Naive B cell (primary cell): ENCODE results near the gene CGB1. TPM values are rescaled to one million over a fixed set of nuclear protein-coding genes. Genes with fewer than 3 reads are reported as not detected.

Experiments
- ATAC-seq, 2 donors: fragments of 150-1000 bp; cut with Tn5 transposase; 2 replicates each; pipeline ENCODE4 v1.10.0; 2021; ENCODE audit warnings: low read depth in 2 of 2, mild to moderate bottlenecking in 2 of 2, moderate library complexity in 2 of 2
- DNase-seq: peaks from one replicate; pipeline ENCODE4 v3.0.0; 2022
- H3K27ac Mint-ChIP-seq, 6 donors: one replicate each; pipeline ENCODE4 v1.8.0; 2020 to 2022; ENCODE audit warnings: mild to moderate bottlenecking in 6 of 6, mixed read lengths in 6 of 6, moderate library complexity in 5 of 6, inconsistent platforms in 2 of 6
- H3K27me3 Mint-ChIP-seq, 3 donors: one replicate each; pipeline ENCODE4 v1.8.0; 2021 to 2022; ENCODE audit warnings: mixed read lengths in 3 of 3, mild to moderate bottlenecking in 1 of 3
- H3K36me3 Mint-ChIP-seq, 2 donors: one replicate each; pipeline ENCODE4 v1.8.0; 2020 to 2022; ENCODE audit warnings: mixed read lengths in 2 of 2, inconsistent platforms in 1 of 2, mild to moderate bottlenecking in 1 of 2
- H3K4me1 Mint-ChIP-seq, 3 donors: one replicate each; pipeline ENCODE4 v1.8.0; 2020 to 2022; ENCODE audit warnings: mixed read lengths in 3 of 3, inconsistent platforms in 1 of 3, mild to moderate bottlenecking in 1 of 3, moderate library complexity in 1 of 3
- H3K4me3 Mint-ChIP-seq, 8 donors: one replicate each; pipeline ENCODE4 v1.8.0; 2020 to 2022; ENCODE audit warnings: mild to moderate bottlenecking in 8 of 8, mixed read lengths in 8 of 8, moderate library complexity in 8 of 8, inconsistent platforms in 2 of 8
- H3K9me3 Mint-ChIP-seq, 7 donors: one replicate each; pipeline ENCODE4 v1.8.0; 2020 to 2022; ENCODE audit warnings: mixed read lengths in 7 of 7, mild to moderate bottlenecking in 5 of 7, inconsistent platforms in 2 of 7, moderate library complexity in 1 of 7
- polyA plus RNA-seq, 6 donors: library from polyadenylated mRNA; unstranded; fragments of 300-500 nt; fragmentation: Illumina TruSeq; gene quantifications; one replicate each; pipeline ENCODE4 v1.2.3, GENCODE V29; 2021; ENCODE audit warnings: low read depth in 6 of 6

The CGB1 gene
- polyA plus RNA-seq, 6 donors from 2014 or later: not detected

DNA sequence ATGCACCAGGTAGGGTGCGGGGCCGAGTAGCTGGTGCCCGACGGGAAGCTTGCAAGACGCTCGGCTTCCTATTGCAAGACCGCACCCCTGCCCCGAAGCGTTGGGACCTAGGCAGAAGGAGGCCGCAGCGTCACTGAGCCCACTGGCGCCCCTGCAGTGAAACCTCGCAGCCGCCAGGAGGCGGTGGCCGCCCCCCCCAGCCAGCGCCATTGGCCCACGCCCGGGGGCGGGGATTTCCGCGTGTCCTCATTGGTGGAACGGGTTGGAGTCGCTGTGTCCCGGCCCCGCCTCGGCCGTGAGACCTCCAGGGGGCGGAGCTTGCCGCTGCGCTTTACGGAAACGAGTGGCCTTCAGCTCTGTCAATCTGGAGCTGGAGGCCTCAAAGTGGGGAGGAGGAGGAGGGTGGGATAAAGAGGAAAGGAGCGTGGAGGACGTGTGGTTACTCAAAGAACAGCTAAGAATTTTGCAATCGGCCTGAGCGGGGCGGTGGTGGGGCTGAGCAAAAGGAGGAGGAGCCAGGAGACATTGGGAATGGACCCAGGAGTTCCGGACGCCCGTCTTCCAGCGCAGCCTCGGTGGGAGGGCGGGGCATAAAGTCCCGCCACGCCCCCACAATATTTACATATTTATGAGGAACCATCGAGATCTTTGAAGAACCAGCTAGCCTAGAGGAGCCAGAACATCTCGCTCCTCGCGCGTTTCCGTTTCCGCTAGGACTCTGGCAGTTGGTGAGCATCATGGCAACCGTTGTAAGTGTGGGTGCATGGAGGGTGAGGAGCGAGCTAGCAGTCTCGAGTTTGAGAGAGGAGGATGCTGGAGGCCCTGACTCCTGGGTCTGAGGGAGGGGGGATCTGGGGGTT is 43.3 kb downstream of the CGB1 start, which contains the start of the genes GYS1 and RUVBL2:
Gene GYS1 (minus strand): TSS at position 135 of the 860 bp plus-strand sequence. CDS start 197 bp downstream, outside the sequence.
Gene RUVBL2 (plus strand): TSS at position 713 of the 860 bp plus-strand sequence. CDS start 25 bp downstream, at position 738.
- Mint-ChIP-seq H3K4me1 (peaks cover 39 to 49% (median 46%) of the 10 kb centered on the region in 3 donors), H3K27ac (peak within 1 kb of the TSS; percentile 93 to 99 (median 98)), H3K36me3 (peaks cover 6 to 9% of the 10 kb centered on the region in 2 donors), H3K4me3 (peak within 1 kb of the TSS; percentile 89 to 100 (median 96)), H3K27me3 (no peaks in the 10 kb centered on the region), H3K9me3 (peaks cover 0 to 2% (median 0%) of the 10 kb centered on the region in 7 donors)
- peak; percentile 89 to 90 for ATAC-seq
- peak; percentile 99 for DNase-seq

DNA sequence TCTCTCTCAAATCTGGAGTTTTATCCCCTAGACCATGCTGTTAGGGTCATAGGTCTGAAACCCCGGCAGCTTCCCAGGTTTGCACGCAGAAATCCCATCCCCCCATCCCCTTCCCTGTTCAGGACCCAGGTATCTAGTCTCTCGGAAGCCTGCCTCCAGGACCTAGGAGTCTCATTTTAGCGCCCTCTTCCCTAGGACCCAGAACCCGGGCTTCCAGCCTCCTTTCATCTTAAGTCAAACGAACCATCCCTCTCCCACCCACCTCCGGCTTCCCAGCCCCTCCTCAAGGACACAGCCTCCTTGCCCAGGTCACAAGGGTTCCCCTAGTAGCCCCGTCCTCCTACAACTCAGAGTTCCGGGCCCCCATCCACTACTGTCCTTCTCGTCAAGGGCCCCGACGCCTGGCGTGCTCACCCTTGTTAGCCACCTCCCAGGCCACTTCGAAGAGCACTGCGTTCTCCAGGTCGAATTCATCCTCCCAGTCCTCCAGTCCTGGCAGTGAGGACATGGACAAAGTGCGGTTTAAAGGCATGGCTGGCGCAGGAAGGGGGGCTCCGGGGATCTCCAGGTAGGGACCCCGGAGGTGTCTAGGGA is 44.0 kb downstream of the CGB1 start:
- Mint-ChIP-seq H3K9me3 (peaks cover 0 to 2% (median 0%) of the 10 kb centered on the region in 7 donors), H3K27me3 (no peaks in the 10 kb centered on the region)

DNA sequence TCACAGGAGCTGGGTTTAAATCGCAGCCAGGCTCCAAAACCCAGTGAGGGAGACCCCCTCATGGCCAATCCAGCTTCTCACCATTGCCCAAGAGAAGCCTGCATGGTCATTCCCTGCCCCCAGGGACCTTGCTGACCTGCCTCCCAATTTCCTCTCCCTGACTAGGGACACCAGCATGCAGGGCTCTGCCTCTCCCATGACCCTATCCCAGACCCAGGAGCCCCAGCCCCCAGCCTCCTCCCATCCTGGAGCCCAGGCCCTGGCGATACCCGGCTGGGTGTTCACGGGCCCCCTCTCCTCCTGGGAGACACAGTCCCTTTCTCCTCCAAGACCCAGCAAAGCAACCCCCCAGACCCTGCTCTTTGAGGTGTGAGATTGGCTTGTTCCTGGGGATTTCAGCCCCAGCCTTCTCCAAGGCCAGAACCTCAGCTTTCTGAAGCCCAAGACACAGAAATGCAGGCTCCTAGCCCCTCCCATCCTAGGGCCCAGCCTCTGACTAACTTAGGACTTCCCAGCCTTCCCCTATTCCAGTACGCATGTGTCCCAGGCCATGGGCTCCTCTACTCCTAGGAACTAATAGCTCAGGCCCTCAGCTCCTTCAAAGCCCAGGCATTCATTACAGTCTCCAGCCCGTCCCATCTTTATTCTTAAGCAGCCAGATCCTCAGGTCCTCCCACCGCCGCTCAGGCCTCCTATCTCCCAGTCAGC is 44.7 kb downstream of the CGB1 start:
- Mint-ChIP-seq H3K36me3 (peaks cover 9 to 17% of the 10 kb centered on the region in 2 donors), H3K27ac (peak overlapping the region in 4 of 6 donors; percentile 20 to 97 (median 89))

More for the DNA sequence above, 44.0 kb downstream of the CGB1 start:
- Mint-ChIP-seq H3K36me3 (peaks cover 9 to 17% of the 10 kb centered on the region in 2 donors), H3K4me1 (peaks cover 34 to 48% (median 41%) of the 10 kb centered on the region in 3 donors), H3K27ac (peak overlapping the region; percentile 33 to 99 (median 89)), H3K4me3 (peak overlapping the region; percentile 89 to 100 (median 96))
- no peak for DNase-seq
- ATAC-seq: no peak

DNA sequence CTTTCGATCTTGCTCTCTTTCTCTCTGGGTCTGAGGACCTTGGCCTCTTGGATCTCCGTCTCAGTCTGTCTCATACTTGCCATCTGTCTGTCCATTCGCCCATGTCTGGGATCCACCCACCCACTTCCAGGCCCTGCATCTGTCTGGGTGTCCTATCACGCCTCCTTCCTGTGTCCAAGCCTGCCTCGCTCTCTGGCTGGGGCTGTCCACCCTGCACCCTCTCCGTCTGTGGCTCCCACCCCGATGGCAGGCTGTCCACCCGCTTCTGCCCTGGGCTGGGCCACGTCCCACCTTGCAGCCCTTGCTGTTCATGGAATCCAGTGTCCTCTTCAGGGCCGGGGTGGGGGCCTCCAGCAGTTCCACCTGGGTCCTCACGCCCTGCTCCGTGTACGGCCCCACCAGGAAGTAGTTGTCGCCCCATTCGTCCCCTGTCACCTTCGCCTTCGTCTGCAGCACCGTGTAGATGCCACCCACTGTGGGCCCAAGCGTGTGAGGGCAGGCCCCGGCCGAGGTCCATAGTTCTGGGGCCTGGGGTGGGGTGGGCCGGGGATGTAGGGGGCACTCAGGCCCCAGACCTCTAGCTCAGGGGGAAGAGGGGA is 45.6 kb downstream of the CGB1 start:
- peaks cover 32 to 48% (median 37%) of the 10 kb centered on the region in 3 donors for H3K4me1 Mint-ChIP-seq
- peak overlapping the region in 3 of 6 donors; percentile 15 to 57 (median 42) for H3K27ac Mint-ChIP-seq
- no peaks in the 10 kb centered on the region for H3K27me3 Mint-ChIP-seq
- ATAC-seq: no peak
- H3K9me3 Mint-ChIP-seq: peaks cover 0 to 2% (median 0%) of the 10 kb centered on the region in 7 donors
- H3K36me3 Mint-ChIP-seq: peaks cover 9 to 17% of the 10 kb centered on the region in 2 donors
- no peak for DNase-seq
- H3K4me3 Mint-ChIP-seq: peak overlapping the region in 2 of 8 donors; percentile 24 to 28

More for the DNA sequence above, 44.7 kb downstream of the CGB1 start:
- no peaks in the 10 kb centered on the region for H3K27me3 Mint-ChIP-seq
- DNase-seq (no peak), ATAC-seq (no peak)
- peaks cover 36 to 50% (median 37%) of the 10 kb centered on the region in 3 donors for H3K4me1 Mint-ChIP-seq
- peak overlapping the region; percentile 89 to 100 (median 96) for H3K4me3 Mint-ChIP-seq
- peaks cover 0 to 2% (median 0%) of the 10 kb centered on the region in 7 donors for H3K9me3 Mint-ChIP-seq

DNA sequence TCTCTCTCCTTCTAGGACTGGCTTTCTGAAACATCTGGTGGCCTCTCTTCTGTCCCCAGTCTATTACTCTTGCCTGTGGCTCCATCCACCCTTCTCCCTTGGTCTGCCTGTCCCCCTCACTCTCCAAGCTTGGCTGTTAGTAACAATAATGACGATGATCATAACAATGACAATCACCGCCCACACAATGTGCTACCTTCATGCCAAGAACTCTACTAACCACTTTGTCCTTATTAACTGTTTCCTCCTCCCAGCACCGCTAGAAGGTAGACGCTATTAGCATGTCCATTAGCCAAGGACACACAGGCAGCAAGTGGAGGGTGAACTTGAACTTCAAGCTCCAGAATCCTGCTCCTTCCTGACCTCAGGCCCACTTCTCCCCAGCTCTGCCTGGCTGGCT is 46.3 kb downstream of the CGB1 start:
- ATAC-seq: no peak
- H3K27me3 Mint-ChIP-seq: no peaks in the 10 kb centered on the region
- no peak for DNase-seq
- H3K36me3 Mint-ChIP-seq: peaks cover 9 to 17% of the 10 kb centered on the region in 2 donors
- H3K4me1 Mint-ChIP-seq: peaks cover 31 to 48% (median 37%) of the 10 kb centered on the region in 3 donors
- H3K4me3 Mint-ChIP-seq: peak overlapping the region in 2 of 8 donors; percentile 6 to 57
- H3K9me3 Mint-ChIP-seq: peaks cover 0 to 2% (median 0%) of the 10 kb centered on the region in 7 donors
- peak overlapping the region in 1 of 6 donors; percentile 86 for H3K27ac Mint-ChIP-seq

DNA sequence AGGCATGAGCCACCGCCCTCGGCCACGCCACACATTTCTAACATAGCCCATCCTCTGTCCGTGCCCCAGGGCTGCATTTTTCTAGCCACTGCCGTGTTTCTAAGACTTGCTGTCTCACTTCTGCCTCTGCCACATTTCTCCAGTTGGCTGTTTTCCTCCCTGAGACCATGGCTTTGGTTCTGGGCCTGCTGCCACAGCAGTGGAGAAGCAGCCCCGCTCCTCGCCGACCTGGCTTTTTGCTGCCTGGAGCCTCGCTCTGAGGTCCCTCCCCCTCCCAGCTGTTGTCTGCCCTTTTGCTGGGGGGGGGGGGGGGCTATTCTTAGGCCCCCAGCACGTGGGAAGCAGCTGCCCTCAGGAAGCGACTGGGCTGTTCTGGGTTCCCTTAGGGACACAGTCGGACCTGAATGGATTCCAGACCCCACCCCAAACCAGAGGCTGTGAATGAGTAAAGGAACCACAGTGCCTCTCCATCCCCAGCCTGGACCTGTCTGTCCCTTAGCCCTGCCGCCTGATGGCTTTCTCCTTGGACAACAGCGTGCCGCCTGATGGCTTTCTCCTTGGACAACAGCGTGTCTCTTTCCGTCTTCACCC is 46.9 kb downstream of the CGB1 start:
- peak overlapping the region in 2 of 6 donors; percentile 65 to 87 for H3K27ac Mint-ChIP-seq
- ATAC-seq: no peak
- H3K36me3 Mint-ChIP-seq: peaks cover 9 to 17% of the 10 kb centered on the region in 2 donors
- peak overlapping the region in 2 of 8 donors; percentile 3 to 57 for H3K4me3 Mint-ChIP-seq
- DNase-seq: no peak
- H3K27me3 Mint-ChIP-seq: no peaks in the 10 kb centered on the region
- H3K9me3 Mint-ChIP-seq: peaks cover 0 to 2% (median 0%) of the 10 kb centered on the region in 7 donors
- peaks cover 25 to 42% (median 32%) of the 10 kb centered on the region in 3 donors for H3K4me1 Mint-ChIP-seq

DNA sequence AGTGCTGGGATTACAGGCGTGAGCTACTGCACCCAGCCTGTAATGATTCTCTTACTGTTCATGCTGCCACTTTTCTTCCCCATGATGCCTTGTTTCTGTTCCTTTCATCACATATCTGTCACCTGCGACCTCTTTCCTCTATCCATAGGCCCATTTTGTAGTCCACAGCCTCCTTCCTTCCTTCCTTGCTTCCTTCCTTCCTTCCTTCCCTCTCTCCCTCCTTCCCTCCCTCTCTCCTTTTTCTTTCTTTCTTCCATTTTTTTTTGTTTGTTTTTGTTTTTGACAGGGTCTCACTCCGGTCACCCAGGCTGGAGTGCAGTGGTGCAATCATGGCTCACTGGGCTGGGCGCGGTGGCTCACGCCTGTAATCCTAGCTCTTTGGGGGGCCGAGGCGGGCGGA is 47.8 kb downstream of the CGB1 start:
- peaks cover 0 to 2% (median 0%) of the 10 kb centered on the region in 7 donors for H3K9me3 Mint-ChIP-seq
- H3K27me3 Mint-ChIP-seq: no peaks in the 10 kb centered on the region
- peaks cover 19 to 36% (median 24%) of the 10 kb centered on the region in 3 donors for H3K4me1 Mint-ChIP-seq
- H3K27ac Mint-ChIP-seq: peak overlapping the region in 1 of 6 donors; percentile 70
- DNase-seq (no peak), ATAC-seq (no peak)
- peaks cover 9 to 17% of the 10 kb centered on the region in 2 donors for H3K36me3 Mint-ChIP-seq
- H3K4me3 Mint-ChIP-seq: peak overlapping the region in 1 of 8 donors; percentile 71

DNA sequence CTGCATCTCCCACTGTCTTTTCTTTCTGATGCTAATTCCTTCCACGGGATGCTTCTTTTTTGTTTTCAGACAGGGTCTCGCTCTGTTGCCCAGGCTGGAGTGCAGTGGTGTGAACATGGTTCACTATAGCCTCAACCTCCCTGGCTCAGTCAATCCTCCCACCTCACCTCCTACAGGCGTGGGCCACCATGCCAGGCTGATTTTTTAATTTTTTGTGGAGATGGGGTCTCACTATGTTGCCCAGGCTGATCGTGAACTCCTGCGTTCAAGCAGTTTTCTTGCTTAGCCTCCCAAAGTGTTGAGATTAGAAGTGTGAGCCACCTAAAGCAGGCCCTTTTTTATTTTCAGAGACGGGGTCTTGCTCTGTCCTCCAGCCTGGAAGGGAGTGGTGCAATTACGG is 48.4 kb downstream of the CGB1 start:
- DNase-seq (no peak), ATAC-seq (no peak)
- Mint-ChIP-seq H3K27ac (no peak overlapping the region), H3K4me1 (peaks cover 14 to 34% (median 21%) of the 10 kb centered on the region in 3 donors), H3K36me3 (peaks cover 9 to 17% of the 10 kb centered on the region in 2 donors), H3K9me3 (no peaks in the 10 kb centered on the region), H3K4me3 (no peak overlapping the region), H3K27me3 (no peaks in the 10 kb centered on the region)

DNA sequence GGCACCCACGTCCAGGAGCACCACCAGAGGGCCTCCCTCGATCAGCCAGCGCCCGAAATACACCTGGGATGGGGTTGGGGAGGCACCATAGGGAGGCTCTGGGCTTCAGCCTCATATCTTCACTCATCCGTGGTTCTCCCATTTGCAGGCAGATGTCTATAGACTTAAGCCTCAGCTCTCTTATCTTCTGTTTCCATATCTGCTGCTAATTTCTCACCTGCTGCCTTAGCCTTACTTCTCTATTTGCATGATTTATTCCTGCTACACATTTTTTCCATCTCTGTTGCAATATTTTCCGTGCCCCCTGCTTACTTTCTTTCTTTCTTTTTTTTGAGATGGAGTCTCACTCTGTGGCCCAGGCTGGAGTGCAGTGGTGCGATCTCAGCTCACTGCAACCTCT is 49.4 kb downstream of the CGB1 start:
- Mint-ChIP-seq H3K27ac (peak overlapping the region in 1 of 6 donors; percentile 68), H3K27me3 (no peaks in the 10 kb centered on the region), H3K4me1 (peaks cover 6 to 30% (median 16%) of the 10 kb centered on the region in 3 donors), H3K9me3 (no peaks in the 10 kb centered on the region), H3K4me3 (no peak overlapping the region), H3K36me3 (peaks cover 9 to 17% of the 10 kb centered on the region in 2 donors)
- ATAC-seq (no peak), DNase-seq (no peak)

DNA sequence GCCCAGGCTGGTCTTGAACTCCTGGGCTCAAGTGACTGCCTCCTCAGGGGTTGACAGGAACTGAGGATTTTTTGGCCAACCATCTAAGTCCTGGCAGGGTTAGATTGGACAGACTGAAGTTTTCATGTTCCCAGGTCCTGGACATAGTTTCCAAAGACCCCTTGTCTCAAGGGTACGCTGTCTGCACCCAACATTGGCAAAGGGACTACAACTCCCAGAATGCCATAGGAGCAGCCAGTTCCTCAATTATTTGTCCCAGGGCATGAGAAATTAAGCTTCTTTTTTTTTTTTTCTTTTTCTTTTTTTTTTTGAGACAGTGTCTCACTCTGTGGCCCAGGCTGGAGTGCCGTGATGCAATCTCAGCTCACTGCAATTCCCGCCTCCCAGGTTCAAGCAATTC is 50.5 kb downstream of the CGB1 start:
- no peaks in the 10 kb centered on the region for H3K27me3 Mint-ChIP-seq
- peaks cover 9 to 17% of the 10 kb centered on the region in 2 donors for H3K36me3 Mint-ChIP-seq
- no peak overlapping the region for H3K27ac Mint-ChIP-seq
- peaks cover 0 to 23% (median 14%) of the 10 kb centered on the region in 3 donors for H3K4me1 Mint-ChIP-seq
- ATAC-seq: no peak
- H3K9me3 Mint-ChIP-seq: no peaks in the 10 kb centered on the region
- no peak for DNase-seq
- no peak overlapping the region for H3K4me3 Mint-ChIP-seq

DNA sequence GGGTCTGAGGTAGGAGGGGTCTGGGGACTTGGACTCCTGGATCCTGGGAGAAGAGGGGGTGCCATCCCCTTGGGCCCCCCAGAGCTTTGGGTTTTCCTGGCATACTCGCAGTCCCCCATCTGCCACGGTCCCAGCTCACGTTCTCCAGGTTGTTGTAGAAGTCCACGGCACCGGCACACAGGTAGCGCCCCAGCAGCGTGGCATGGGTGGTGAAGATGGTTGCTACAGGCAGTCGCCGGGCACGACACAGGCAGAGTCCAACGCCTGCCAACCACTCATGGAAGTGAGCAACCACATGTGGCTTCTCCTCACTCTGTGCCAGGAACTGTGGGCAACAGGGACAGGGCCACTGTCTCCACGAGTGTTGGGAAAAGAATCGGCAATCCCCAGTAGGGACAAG is 51.0 kb downstream of the CGB1 start:
- Mint-ChIP-seq H3K4me1 (peaks cover 0 to 18% (median 14%) of the 10 kb centered on the region in 3 donors), H3K4me3 (no peak overlapping the region), H3K36me3 (peaks cover 9 to 17% of the 10 kb centered on the region in 2 donors), H3K27ac (no peak overlapping the region), H3K9me3 (no peaks in the 10 kb centered on the region), H3K27me3 (no peaks in the 10 kb centered on the region)
- no peak for ATAC-seq
- no peak for DNase-seq
